ENCODE measurements around the gene LTBP1.

DNA sequence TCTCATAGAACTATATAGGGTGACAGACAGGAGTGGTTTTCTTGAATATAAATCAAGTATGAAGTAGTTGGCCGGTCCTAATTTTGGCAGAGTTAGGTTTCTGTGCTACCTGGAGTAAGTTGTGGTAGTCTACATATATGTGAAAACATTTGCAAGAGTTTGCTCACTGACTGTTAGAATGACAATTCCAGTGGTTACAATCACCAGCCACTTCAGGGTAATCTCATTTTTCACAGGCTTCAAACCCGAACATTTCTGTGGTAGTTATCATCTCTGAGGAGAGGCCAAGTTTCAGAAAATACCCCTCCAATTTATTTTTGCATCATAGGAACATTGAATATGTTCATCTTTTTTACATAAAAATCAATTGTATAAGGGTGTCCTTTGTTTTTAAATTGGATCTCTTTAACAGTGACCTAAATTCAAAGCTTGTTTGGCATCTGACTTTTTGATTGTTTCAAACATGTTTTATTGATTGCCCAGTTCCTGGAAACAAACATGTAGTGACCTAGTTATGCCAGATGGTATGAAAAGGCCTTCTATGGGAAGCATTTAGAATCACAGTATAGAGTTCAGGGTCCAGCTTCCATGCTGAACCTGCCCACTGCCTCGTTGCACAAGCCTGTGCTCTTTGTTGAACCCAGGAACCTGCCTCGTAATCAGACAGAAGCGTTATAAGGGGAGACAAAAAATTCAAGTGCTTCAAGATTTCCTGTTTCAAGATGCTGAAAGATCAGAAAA, 250.6 kb downstream of the LTBP1 start:
- no peak for TF ChIP-seq EZH2 (IDR thresholded peaks at IDR 0.05; ENCODE audit: low read length)
- TF ChIP-seq, protein P1, sequence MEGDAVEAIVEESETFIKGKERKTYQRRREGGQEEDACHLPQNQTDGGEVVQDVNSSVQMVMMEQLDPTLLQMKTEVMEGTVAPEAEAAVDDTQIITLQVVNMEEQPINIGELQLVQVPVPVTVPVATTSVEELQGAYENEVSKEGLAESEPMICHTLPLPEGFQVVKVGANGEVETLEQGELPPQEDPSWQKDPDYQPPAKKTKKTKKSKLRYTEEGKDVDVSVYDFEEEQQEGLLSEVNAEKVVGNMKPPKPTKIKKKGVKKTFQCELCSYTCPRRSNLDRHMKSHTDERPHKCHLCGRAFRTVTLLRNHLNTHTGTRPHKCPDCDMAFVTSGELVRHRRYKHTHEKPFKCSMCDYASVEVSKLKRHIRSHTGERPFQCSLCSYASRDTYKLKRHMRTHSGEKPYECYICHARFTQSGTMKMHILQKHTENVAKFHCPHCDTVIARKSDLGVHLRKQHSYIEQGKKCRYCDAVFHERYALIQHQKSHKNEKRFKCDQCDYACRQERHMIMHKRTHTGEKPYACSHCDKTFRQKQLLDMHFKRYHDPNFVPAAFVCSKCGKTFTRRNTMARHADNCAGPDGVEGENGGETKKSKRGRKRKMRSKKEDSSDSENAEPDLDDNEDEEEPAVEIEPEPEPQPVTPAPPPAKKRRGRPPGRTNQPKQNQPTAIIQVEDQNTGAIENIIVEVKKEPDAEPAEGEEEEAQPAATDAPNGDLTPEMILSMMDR (optimal IDR thresholded peaks at IDR 0.05 in 1 of 3, IDR thresholded peaks at IDR 0.05 in 1 of 3, conservative IDR thresholded peaks at IDR 0.05 in 1 of 3; ENCODE audit: extremely low read depth in 1 of 3, insufficient read depth in 2 of 3, low read length in 3 of 3), result no peak

Measured in keratinocyte (primary cell).